Smooth muscle cell (in vitro differentiated cells): ENCODE measurements around the gene TBC1D17. TPM values are rescaled to one million over a fixed set of nuclear protein-coding genes. Genes with fewer than 3 reads are reported as not detected.

Experiments
- DNase-seq: peaks from one replicate; lab custom pipeline; 2025; ENCODE audit not compliant: unreplicated experiment; lab: John Stamatoyannopoulos, UW
- H2AFZ ChIP-seq: fragments of 200-600 bp; sonication (generic); 2 replicates; pipeline ENCODE4 v1.6.0; 2016; ENCODE audit warnings: antibody characterized with exemption, low read depth, mild to moderate bottlenecking
- H3F3A ChIP-seq: fragments of 200-600 bp; sonication (generic); 2 replicates; pipeline ENCODE4 v1.6.0; 2017; ENCODE audit warnings: antibody characterized with exemption, low read depth
- H3K27ac ChIP-seq: fragments of 200-600 bp; sonication (generic); 2 replicates; pipeline ENCODE4 v1.5.1; 2016; ENCODE audit warnings: low read depth, mild to moderate bottlenecking
- H3K27me3 ChIP-seq: fragments of 200-600 bp; sonication (generic); 2 replicates; pipeline ENCODE4 v1.6.1; 2016; ENCODE audit warnings: low read depth, mild to moderate bottlenecking
- H3K36me3 ChIP-seq: fragments of 200-600 bp; sonication (generic); 2 replicates; pipeline ENCODE4 v1.5.1; 2016; ENCODE audit warnings: low read depth
- H3K4me1 ChIP-seq: fragments of 200-600 bp; sonication (generic); 2 replicates; pipeline ENCODE4 v1.5.1; 2016; ENCODE audit warnings: low read depth
- H3K4me2 ChIP-seq: fragments of 200-600 bp; sonication (generic); 2 replicates; pipeline ENCODE4 v1.6.0; 2016; ENCODE audit warnings: mild to moderate bottlenecking
- H3K4me3 ChIP-seq: fragments of 200-600 bp; sonication (generic); 2 replicates; pipeline ENCODE4 v1.5.1; 2016; ENCODE audit warnings: mild to moderate bottlenecking
- H3K79me2 ChIP-seq: fragments of 200-600 bp; sonication (generic); 2 replicates; pipeline ENCODE4 v1.6.0; 2016; ENCODE audit warnings: low read depth, mild to moderate bottlenecking
- H3K9ac ChIP-seq: fragments of 200-600 bp; sonication (generic); 2 replicates; pipeline ENCODE4 v1.6.0; 2016; ENCODE audit warnings: low read depth
- H3K9me3 ChIP-seq: fragments of 200-600 bp; sonication (generic); replicated peaks from 2 replicates; pipeline ENCODE4 v1.5.1; 2016; ENCODE audit warnings: low read depth
- H4K20me1 ChIP-seq: fragments of 200-600 bp; sonication (generic); 2 replicates; pipeline ENCODE4 v1.6.0; 2016; ENCODE audit warnings: low read depth
- WGBS: methylation state at CpG from one replicate; pipeline ENCODE4 v1.1.7; 2016; ENCODE audit warnings: low lambda C conversion rate; 5-methylcytosine and 5-hydroxymethylcytosine counted together
- polyA plus RNA-seq: library from polyadenylated mRNA; unstranded; fragments of >200 nt; fragmentation: Nextera tagmentation; extraction: Ambion mirVana; gene quantifications from 2 replicates; pipeline ENCODE4 v1.2.1, GENCODE V29; 2016
- total RNA-seq: library from RNA; depleted of rRNA; stranded (reverse); fragments of >200 nt; gene quantifications from 2 replicates; pipeline ENCODE4 v1.2.3, GENCODE V29; 2014
- TF ChIP-seq, protein P1 (sequence below): fragments of 200-600 bp; sonication (generic); IDR thresholded peaks from 2 replicates; pipeline ENCODE4 v1.5.1; 2017; ENCODE audit warnings: borderline replicate concordance, mild to moderate bottlenecking, antibody characterized with exemption; ENCODE audit not compliant: insufficient read depth, poor library complexity, severe bottlenecking

TBC1D17 gene
- total RNA-seq = 7.1 and 9.2 TPM in 2 replicates
- 41.8 and 45.7 TPM in 2 replicates for polyA plus RNA-seq

- Histone ChIP-seq H3K79me2 (peaks cover 25% of the 10 kb centered on the region), H3F3A (peaks cover 3% of the 10 kb centered on the region), H3K36me3 (no peaks in the 10 kb centered on the region), H3K9me3 (no peaks in the 10 kb centered on the region), H3K9ac (peak within 1 kb of the TSS; percentile 95), H3K4me2 (peak within 1 kb of the TSS; percentile 96), H3K4me1 (peaks cover 12% of the 10 kb centered on the region), H3K27ac (peak within 1 kb of the TSS; percentile 96), H2AFZ (peak within 1 kb of the TSS; percentile 71), H3K27me3 (no peaks in the 10 kb centered on the region), H4K20me1 (peaks cover 5% of the 10 kb centered on the region), H3K4me3 (peak within 1 kb of the TSS; percentile 72)
- WGBS = 1% methylated on average over 61 of the region's 61 CpGs
- DNase-seq = peak; percentile 99
- TF ChIP-seq, protein P1, sequence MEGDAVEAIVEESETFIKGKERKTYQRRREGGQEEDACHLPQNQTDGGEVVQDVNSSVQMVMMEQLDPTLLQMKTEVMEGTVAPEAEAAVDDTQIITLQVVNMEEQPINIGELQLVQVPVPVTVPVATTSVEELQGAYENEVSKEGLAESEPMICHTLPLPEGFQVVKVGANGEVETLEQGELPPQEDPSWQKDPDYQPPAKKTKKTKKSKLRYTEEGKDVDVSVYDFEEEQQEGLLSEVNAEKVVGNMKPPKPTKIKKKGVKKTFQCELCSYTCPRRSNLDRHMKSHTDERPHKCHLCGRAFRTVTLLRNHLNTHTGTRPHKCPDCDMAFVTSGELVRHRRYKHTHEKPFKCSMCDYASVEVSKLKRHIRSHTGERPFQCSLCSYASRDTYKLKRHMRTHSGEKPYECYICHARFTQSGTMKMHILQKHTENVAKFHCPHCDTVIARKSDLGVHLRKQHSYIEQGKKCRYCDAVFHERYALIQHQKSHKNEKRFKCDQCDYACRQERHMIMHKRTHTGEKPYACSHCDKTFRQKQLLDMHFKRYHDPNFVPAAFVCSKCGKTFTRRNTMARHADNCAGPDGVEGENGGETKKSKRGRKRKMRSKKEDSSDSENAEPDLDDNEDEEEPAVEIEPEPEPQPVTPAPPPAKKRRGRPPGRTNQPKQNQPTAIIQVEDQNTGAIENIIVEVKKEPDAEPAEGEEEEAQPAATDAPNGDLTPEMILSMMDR = no peak
Observed at GRCh38 chr19:49877020-49877878, at the start of gene TBC1D17, which contains the start of gene AKT1S1. Gene TBC1D17, plus strand, starts transcription at chr19:49877702. Its CDS starts 22 bp downstream, at chr19:49877724. Gene AKT1S1, minus strand, starts transcription at chr19:49877355. Its CDS starts 4,060 bp downstream, at chr19:49873295.

DNA sequence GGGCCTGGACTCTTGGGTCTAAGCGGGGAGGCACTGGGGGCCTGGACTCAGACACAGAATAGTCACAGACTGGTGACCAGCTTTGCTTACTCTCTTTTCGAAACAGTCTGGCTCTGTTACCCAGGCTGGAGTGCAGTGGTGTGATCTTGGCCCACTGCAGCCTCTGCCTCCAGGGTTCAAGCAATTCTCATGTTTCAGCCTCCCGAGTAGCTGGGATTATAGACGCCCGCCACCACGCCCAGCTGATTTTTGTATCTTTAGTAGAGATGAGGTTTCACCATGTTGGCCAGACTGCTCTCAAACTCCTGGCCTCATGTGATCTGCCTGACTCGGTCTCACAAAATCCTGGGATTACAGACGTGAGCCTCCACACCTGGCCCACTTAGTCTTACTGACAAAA is 48.3 kb upstream of the TBC1D17 start:
- H3K9me3 ChIP-seq = no peaks in the 10 kb centered on the region
- H3K9ac ChIP-seq = no peak overlapping the region
- peaks cover 60% of the 10 kb centered on the region for H4K20me1 ChIP-seq
- H3K36me3 ChIP-seq = no peaks in the 10 kb centered on the region
- H3K4me2 ChIP-seq = no peak overlapping the region
- H3K27me3 ChIP-seq = no peaks in the 10 kb centered on the region
- H3K4me1 ChIP-seq = no peaks in the 10 kb centered on the region
- TF ChIP-seq, protein P1 = no peak
- H2AFZ ChIP-seq = no peak overlapping the region
- H3K4me3 ChIP-seq = no peak overlapping the region
- peaks cover 13% of the 10 kb centered on the region for H3K79me2 ChIP-seq
- H3K27ac ChIP-seq = no peak overlapping the region
- no peak for DNase-seq
- WGBS = 98% methylated on average over 8 of the region's 8 CpGs
- H3F3A ChIP-seq = no peaks in the 10 kb centered on the region

DNA sequence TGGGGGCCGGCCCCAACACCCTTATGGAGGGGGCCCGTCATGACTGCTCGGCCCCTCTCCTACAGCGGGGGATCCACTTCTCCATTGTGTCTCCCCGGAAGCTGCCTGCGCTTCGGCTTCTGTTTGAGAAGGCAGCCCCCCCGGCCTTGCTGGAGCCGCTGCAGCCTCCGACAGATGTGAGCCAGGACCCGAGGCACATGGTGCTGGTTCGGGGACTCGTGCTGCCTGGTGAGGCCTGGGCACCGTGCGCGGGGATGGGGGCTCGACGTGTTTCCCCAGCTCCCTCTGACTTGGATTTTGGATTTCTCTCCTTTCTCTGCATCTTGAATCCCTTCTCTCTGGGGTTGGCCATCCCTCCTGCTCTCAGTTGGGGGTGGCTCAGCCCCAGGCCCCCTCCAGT is 47.8 kb upstream of the TBC1D17 start:
- H3K4me3 ChIP-seq = no peak overlapping the region
- 97% methylated on average over 18 of the region's 18 CpGs for WGBS
- peaks cover 55% of the 10 kb centered on the region for H4K20me1 ChIP-seq
- H3K4me1 ChIP-seq = no peaks in the 10 kb centered on the region
- no peak for DNase-seq
- no peaks in the 10 kb centered on the region for H3F3A ChIP-seq
- H3K36me3 ChIP-seq = no peaks in the 10 kb centered on the region
- H3K79me2 ChIP-seq = peaks cover 8% of the 10 kb centered on the region
- no peaks in the 10 kb centered on the region for H3K9me3 ChIP-seq
- no peaks in the 10 kb centered on the region for H3K27me3 ChIP-seq
- TF ChIP-seq, protein P1 = no peak
- no peak overlapping the region for H3K27ac ChIP-seq
- no peak overlapping the region for H2AFZ ChIP-seq
- H3K4me2 ChIP-seq = no peak overlapping the region
- H3K9ac ChIP-seq = no peak overlapping the region
